NCI-H2107 (cell line): ENCODE data around the gene DOCK11.

Experiments used
- DNase-seq: peaks from one replicate; lab custom pipeline; 2025; lab: John Stamatoyannopoulos, UW

The DOCK11 gene

DNA sequence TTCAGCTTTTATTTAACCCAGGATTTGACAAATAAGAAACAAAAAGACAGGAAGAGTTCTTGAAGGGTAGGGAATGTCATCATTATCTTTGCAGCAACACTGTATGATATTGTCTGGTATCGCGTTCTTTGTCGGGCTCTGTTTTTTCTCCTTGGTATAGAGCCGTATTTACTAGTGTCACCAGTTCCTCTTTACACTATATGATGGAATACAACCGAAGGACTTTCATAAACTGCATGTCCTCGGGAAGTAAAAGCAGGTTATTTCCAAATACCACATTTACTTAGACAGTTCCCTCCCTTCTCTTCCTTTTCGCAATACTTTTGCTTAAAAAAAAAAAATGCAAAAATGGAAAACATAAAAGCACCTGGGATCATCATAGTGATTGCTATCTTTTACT is 135.2 kb downstream of the DOCK11 start:
- DNase-seq, result no peak

DNA sequence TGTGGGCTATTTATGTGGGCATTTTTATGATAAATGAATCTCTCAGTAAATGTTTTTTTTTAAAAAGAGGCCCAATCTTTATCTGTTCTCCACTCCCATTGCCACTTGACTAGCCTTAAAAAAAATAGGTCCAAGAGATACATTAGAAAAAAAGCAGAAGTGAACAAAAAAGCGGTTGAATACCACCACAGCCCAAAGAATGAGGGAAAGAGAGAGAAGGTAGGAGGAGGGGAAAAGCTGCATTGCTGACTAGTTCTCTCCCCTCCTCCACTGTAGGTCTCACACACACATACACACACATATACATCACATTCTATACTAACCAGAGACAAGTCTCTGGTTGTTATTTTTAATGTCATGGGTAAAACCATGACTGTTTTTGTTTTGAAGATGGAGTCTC is 136.0 kb downstream of the DOCK11 start:
- DNase-seq, result no peak

GRCh38 chrX:118632862-118633261 is 137.2 kb downstream of the DOCK11 start:
- no peak for DNase-seq

DNA sequence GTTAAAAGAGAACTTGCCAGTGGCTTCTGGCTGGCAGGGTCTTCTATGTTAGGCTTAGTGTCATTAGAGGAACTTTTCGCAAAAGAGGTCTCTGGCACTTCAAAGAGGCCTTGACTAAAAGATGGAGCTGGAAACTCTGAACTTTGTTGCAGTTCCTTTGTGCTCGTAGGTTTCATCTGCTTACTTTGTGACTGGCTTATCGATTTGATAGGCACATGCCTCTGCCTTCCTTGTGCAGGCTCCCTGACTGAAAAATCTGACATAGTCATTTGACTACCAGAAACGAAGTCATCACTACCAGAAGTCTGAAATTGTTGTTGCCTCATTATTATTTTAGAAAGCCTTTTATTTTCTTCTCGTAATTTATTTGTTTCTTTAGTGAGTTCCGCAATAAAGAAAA is 137.9 kb downstream of the DOCK11 start:
- DNase-seq, result no peak

- no peak for DNase-seq
Observed at GRCh38 chrX:118634336-118634735, 138.7 kb downstream of the DOCK11 start.

DNA sequence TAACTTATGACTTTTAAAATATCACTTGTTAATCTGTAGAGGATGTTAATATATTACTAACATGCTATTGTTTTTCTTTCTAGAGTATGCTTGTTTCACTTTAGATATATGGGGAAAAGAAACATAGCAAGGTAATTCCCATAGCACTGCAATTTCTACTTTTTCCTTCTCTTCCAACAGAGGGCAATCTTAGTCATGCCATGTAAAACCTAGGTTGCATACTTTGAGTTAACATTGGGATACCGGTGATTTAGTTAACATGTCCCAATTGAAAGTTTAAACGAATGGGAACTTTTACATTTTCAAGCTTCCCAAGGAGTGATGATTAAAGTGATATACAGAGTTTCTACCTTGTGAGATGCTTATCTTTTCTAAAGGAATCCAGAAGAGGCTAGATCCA is 142.4 kb downstream of the DOCK11 start:
- DNase-seq, result no peak

DNA sequence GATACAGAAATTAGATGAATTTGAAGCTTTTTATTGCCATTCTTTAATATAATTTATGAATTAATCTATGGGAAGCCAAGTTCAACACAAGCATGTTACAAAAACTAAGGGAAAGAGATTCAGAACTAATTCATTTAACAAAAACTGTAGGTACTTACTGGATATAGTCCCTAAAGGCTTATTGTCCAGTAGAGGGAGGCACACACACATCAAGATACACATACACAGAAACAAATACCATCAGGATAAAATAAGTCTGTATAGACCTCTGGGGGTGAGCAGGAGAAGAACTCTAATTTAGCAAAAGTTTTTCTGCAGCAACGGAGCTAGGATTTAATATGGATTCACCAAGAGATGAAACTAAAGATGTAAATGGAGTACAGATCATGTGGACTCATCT is 148.8 kb downstream of the DOCK11 start:
- no peak for DNase-seq

DNA sequence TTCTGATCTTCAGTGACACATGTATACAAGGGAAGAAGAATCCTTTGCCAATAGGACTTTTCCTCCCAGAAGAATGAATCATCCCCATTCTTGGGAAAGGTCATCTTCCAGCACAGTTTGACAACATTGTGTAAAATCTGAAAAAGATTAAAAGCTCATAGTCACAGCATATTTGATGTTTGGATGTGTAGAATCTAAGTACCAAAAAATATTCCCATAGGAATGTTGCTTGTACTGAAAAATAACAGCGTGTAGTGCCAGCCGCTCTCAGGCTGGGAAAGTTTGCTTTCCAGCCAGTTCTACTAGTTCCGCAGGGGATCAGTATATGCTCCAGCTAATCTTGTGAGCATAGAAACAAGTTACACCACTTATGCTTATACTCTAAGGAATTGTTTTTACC is 157.1 kb downstream of the DOCK11 start:
- no peak for DNase-seq

GRCh38 chrX:118654331-118654730 is 158.7 kb downstream of the DOCK11 start:
- no peak for DNase-seq

DNA sequence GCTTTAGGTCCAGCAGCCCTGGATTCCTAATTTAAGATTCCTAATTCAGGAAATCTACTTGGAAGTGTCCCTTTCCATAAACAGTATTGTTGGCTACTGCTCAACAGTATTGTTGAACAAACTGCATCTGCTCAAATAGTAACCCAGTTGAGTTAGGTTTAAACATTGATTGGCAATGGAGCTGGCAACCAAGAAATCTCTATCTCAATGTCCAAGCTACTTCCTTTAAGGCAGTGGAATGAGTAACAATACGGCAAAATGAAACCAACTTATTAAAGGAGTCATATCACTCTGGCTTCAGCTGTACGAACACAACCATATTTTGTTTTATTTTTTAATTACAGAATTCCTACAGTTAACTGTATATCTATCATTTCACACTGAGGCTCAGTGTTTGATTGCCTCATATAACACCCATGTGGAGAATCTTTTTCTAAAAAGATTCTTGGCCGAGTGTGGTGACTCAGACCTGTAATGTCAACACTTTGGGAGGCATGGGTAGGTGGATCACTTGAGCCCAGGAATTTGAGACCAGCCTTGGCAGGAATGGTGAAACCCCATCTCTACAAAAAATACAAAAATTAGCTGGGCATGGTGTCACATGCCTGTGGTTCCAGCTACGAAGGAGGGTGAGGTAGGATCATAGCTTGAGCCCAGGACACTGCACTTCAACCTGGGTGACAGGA is 160.1 kb downstream of the DOCK11 start:
- no peak for DNase-seq

- no peak for DNase-seq
Observed at GRCh38 chrX:118657413-118657812, 161.8 kb downstream of the DOCK11 start.

GRCh38 chrX:118660085-118660484 is 164.5 kb downstream of the DOCK11 start:
- DNase-seq, result no peak

DNA sequence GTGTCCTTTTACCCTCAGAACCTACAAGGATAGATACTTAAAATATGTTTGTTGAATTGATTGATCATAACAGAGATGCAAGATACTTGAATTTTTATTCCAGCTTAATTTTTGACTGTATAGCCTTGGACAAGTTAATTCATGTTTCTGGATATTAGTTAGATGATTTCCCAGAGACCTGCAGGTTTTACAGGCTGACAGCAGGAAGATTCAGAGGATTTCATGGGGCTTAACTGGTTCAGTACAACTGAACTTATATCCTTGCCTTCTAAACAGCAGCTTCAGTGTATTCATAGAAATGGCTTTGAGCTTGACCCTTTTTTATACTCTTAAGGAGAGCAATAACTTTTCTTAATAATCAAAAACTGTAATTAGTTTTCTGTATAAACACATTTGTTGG is 169.6 kb downstream of the DOCK11 start:
- no peak for DNase-seq

DNA sequence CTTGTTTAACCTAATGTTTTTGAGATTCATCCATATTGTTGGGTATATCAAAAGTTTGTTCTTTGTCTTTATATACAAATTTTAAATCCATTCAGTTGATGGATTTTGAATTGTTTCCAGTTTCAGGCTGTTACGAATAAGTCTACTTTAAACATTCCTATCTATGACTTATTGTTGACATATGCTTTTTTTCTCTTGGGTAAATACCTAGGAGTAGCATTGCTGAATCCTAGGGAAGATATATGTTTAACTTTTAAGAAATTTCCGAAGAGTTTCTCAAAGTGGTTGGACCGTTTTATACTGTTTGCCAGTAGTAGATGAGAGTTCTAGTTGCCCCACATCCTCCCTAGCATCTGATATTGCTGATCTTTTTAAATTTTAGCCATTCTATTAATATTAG is 170.9 kb downstream of the DOCK11 start:
- no peak for DNase-seq

DNA sequence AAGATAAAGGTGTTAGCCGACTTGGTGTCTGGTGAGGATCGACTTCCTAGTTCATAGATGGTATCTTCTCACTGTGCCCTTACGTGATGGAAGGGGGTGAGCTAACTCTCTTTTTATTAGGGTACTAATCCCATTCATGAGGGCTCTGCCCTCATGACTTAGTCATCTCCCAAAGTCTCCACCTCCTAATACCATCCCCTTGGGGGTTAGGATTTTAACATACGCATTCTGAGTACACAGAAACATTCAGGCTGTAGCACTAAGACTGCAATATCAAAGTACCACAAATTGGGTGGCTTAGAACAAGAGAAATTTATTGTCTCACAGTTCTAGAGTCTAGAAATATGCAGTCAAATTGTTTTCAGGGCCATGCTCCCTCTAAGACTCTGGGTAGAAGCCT is 173.8 kb downstream of the DOCK11 start:
- DNase-seq, result no peak

DNA sequence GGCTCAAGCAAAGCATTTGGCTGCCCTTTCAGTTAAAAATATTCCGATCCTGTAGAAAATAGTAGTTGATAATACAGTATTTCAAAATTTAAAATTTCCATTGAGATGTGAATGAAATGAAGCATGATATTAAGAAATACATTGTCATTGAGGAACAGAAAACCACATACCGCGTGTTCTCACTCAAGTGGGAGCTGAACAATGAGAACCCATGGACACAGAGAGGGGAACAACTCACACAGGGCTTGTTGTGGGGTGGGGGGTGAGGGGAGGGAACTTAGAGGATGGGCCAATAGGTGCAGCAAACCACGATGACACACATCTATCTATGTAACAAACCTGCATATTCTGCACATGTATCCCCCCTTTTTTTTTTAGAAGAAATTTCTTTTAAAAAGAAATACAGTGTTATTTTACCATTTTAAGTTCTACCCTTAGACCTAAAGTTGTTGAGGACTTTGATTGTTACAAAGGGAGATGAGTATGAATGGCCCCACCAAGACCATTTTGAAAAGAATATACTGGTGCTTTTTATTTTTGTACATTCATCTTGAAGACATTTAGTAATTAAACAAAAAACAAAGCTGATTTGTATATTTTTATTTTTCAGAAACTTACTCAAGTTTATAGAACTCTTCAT is 179.8 kb downstream of the DOCK11 start:
- DNase-seq, result no peak

GRCh38 chrX:118675966-118676349 is 180.3 kb downstream of the DOCK11 start:
- DNase-seq, result no peak

GRCh38 chrX:118677318-118677717 is 181.7 kb downstream of the DOCK11 start:
- DNase-seq, result no peak

DNA sequence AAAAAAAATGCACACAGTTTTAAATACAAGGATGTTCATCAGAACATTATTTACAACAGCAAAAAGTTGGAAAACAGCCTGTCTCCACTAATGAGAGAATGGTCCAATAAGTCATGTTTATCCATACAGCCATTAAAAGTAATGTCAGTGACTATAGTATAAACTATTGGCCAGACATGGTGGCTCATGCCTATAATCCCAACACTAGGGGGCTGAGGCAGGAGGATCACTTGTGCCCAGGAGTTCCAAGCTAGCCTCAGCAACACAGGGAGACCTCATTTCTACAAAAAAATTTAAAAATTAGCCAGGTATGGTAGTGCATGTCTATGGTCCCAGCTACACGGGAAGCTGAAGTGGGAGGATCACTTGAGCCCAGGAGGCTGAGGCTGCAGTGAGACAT is 183.7 kb downstream of the DOCK11 start:
- no peak for DNase-seq

- no peak for DNase-seq
Observed at GRCh38 chrX:118682258-118683014, 186.8 kb downstream of the DOCK11 start.

- DNase-seq, result no peak
Observed at GRCh38 chrX:118685393-118685792, 189.8 kb downstream of the DOCK11 start.

DNA sequence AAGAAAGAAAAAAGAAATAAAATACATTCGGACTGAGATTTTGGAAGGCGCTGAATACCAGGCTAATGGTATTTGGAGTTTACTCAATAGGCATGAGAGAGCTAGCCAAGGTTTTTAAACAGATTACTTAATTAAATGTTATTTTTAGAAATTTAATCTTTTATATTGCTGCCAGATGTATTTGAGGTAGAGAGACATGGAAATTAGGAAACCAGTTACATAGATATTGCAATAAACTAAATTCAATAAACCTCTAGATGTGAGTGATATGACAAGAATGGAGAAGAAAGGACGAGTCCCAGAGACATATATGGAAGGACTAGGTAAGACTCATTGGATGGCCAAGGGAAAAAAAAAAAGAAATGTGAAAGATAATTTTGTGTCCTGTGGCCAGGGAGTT is 193.3 kb downstream of the DOCK11 start:
- no peak for DNase-seq

- DNase-seq, result no peak
Observed at GRCh38 chrX:118693843-118694242, 198.2 kb downstream of the DOCK11 start.
